Gastroesophageal sphincter (tissue), 4 donors: Measurements from ENCODE around the gene EPHA3. TPM values are rescaled to one million over a fixed set of nuclear protein-coding genes. Genes with fewer than 3 reads are reported as not detected.

ENCODE experiments used
- ATAC-seq: fragments of 150-250 bp; one replicate; pipeline ENCODE4 v1.9.1; 2016; ENCODE audit warnings: mild to moderate bottlenecking, moderate library complexity
- H3K27ac ChIP-seq, 4 donors: fragments of 200-600 bp; sonication (generic) in 3 of 4; 1 replicate in 3 of 4; 2 replicates in 1 of 4; pipeline ENCODE4 v1.5.1; 2016 to 2019
- H3K27me3 ChIP-seq: fragments of 200-600 bp; sonication (generic); one replicate; pipeline ENCODE4 v1.5.1; 2019
- H3K36me3 ChIP-seq, 2 donors: fragments of 200-600 bp; sonication (generic); one replicate each; pipeline ENCODE4 v1.5.1; 2019; ENCODE audit warnings: control low read depth in 1 of 2
- H3K4me1 ChIP-seq, 3 donors: fragments of 200-600 bp; sonication (generic); 1 replicate in 2 of 3; 2 replicates in 1 of 3; pipeline ENCODE4 v1.5.1; 2016 to 2019; ENCODE audit warnings: control low read depth in 2 of 3
- H3K4me3 ChIP-seq, 2 donors: fragments of 200-600 bp; sonication (generic); one replicate each; pipeline ENCODE4 v1.5.1; 2019; ENCODE audit warnings: mild to moderate bottlenecking in 1 of 2, moderate library complexity in 1 of 2
- H3K9me3 ChIP-seq, 3 donors: fragments of 200-600 bp; sonication (generic); one replicate each; pipeline ENCODE4 v1.5.1; 2017 to 2019; ENCODE audit warnings: control low read depth in 2 of 3
- CTCF ChIP-seq, 4 experiments: fragments of 200-600 bp in 2 of 4; fragments of 450-650 bp in 2 of 4; sonication (generic) in 1 of 4; IDR thresholded peaks; one replicate each; pipeline ENCODE4 v1.5.1; 2017 to 2019; ENCODE audit warnings: antibody characterized with exemption in 4 of 4, mild to moderate bottlenecking in 2 of 4, moderate library complexity in 2 of 4
- EP300 ChIP-seq: sonication (generic); formaldehyde crosslinking; IDR thresholded peaks from one replicate; pipeline ENCODE4 v1.6.1; 2017; ENCODE audit warnings: antibody characterized with exemption, mild to moderate bottlenecking
- POLR2A ChIP-seq, 2 donors: fragments of 450-650 bp; IDR thresholded peaks; one replicate each; pipeline ENCODE4 v1.6.1; 2017; ENCODE audit warnings: antibody characterized with exemption in 2 of 2, mild to moderate bottlenecking in 2 of 2, moderate library complexity in 1 of 2
- POLR2AphosphoS5 ChIP-seq: sonication (generic); formaldehyde crosslinking; IDR thresholded peaks from one replicate; pipeline ENCODE4 v1.6.1; 2017; ENCODE audit warnings: antibody characterized with exemption
- WGBS, 2 donors: methylation state at CpG; one replicate each; pipeline ENCODE4 v1.1.5; 2018; ENCODE audit warnings: low coverage in 1 of 2; 5-methylcytosine and 5-hydroxymethylcytosine counted together
- total RNA-seq, 4 donors: library from RNA; depleted of rRNA; stranded (reverse); fragments of >200 nt; gene quantifications; one replicate each; pipeline ENCODE4 v1.1.0, GENCODE V29; 2016

The EPHA3 gene
- total RNA-seq, 4 donors from 2014 or later = 9.3 to 20.4 (median 15.9) TPM

GRCh38 chr3:89395456-89395855 lies 288.0 kb downstream of the EPHA3 start:
- Histone ChIP-seq H3K4me1 (no peaks in the 10 kb centered on the region), H3K27ac (no peak overlapping the region), H3K36me3 (no peaks in the 10 kb centered on the region), H3K27me3 (no peaks in the 10 kb centered on the region), H3K9me3 (no peaks in the 10 kb centered on the region), H3K4me3 (no peak overlapping the region)
- 46 to 62% methylated on average over 1 of the region's 1 CpG for WGBS, 2 donors
- no peak for TF ChIP-seq EP300
- TF ChIP-seq POLR2AphosphoS5 = no peak
- TF ChIP-seq POLR2A (IDR thresholded peaks at IDR 0.05) = no peak
- no peak for TF ChIP-seq CTCF (IDR thresholded peaks at IDR 0.05)
- no peak for ATAC-seq

- H3K36me3 ChIP-seq = no peaks in the 10 kb centered on the region
- ATAC-seq = no peak
These were observed 288.6 kb downstream of the EPHA3 start for GRCh38 chr3:89395996-89396395.

GRCh38 chr3:89402051-89402450 lies 294.6 kb downstream of the EPHA3 start:
- no peak for ATAC-seq
- TF ChIP-seq EP300 = no peak
- TF ChIP-seq POLR2A (IDR thresholded peaks at IDR 0.05) = no peak
- no peak for TF ChIP-seq POLR2AphosphoS5
- TF ChIP-seq CTCF (IDR thresholded peaks at IDR 0.05) = no peak
- Histone ChIP-seq H3K4me3 (no peak overlapping the region), H3K36me3 (no peaks in the 10 kb centered on the region), H3K4me1 (no peaks in the 10 kb centered on the region), H3K27ac (no peak overlapping the region), H3K27me3 (no peaks in the 10 kb centered on the region), H3K9me3 (no peaks in the 10 kb centered on the region)
- 58 to 67% methylated on average over 1 of the region's 1 CpG for WGBS, 2 donors

More at GRCh38 chr3:89395996-89396395, 288.6 kb downstream of the EPHA3 start:
- Histone ChIP-seq H3K27me3 (no peaks in the 10 kb centered on the region), H3K9me3 (no peaks in the 10 kb centered on the region), H3K4me3 (no peak overlapping the region), H3K27ac (no peak overlapping the region), H3K4me1 (no peaks in the 10 kb centered on the region)
- TF ChIP-seq POLR2AphosphoS5 (no peak), POLR2A (IDR thresholded peaks at IDR 0.05) (no peak), EP300 (no peak), CTCF (IDR thresholded peaks at IDR 0.05) (no peak)

GRCh38 chr3:89405176-89405575 lies 297.8 kb downstream of the EPHA3 start:
- H3K4me3 ChIP-seq = no peak overlapping the region
- no peak for ATAC-seq
- 23% methylated on average over 1 of the region's 1 CpG; no CpG with 5 or more reads in 1 of the 2 donors for WGBS, 2 donors

GRCh38 chr3:89405593-89405992 lies 298.2 kb downstream of the EPHA3 start:
- WGBS, 2 donors = 77 to 92% methylated on average over 2 of the region's 2 CpGs
- no peaks in the 10 kb centered on the region for H3K9me3 ChIP-seq
- TF ChIP-seq POLR2A (IDR thresholded peaks at IDR 0.05) (no peak), CTCF (IDR thresholded peaks at IDR 0.05) (no peak), EP300 (no peak), POLR2AphosphoS5 (no peak)
- no peak overlapping the region for H3K27ac ChIP-seq
- H3K36me3 ChIP-seq = no peaks in the 10 kb centered on the region
- ATAC-seq = no peak
- no peak overlapping the region for H3K4me3 ChIP-seq
- no peaks in the 10 kb centered on the region for H3K4me1 ChIP-seq
- no peaks in the 10 kb centered on the region for H3K27me3 ChIP-seq

More at GRCh38 chr3:89405176-89405575, 297.8 kb downstream of the EPHA3 start:
- Histone ChIP-seq H3K9me3 (no peaks in the 10 kb centered on the region), H3K4me1 (no peaks in the 10 kb centered on the region), H3K36me3 (no peaks in the 10 kb centered on the region), H3K27me3 (no peaks in the 10 kb centered on the region), H3K27ac (no peak overlapping the region)
- TF ChIP-seq EP300 (no peak), POLR2A (IDR thresholded peaks at IDR 0.05) (no peak)
